ENCODE results near the gene EFCAB5.
"Not testable (repeated sequence)": the region's sequence is repeated elsewhere in the genome, so short reads cannot be mapped to it uniquely, and the experiment has no call there.

The EFCAB5 gene

GRCh38 chr17:29936724-29937123 is 4.7 kb upstream of the EFCAB5 start:
- no peak for DNase-seq

DNA sequence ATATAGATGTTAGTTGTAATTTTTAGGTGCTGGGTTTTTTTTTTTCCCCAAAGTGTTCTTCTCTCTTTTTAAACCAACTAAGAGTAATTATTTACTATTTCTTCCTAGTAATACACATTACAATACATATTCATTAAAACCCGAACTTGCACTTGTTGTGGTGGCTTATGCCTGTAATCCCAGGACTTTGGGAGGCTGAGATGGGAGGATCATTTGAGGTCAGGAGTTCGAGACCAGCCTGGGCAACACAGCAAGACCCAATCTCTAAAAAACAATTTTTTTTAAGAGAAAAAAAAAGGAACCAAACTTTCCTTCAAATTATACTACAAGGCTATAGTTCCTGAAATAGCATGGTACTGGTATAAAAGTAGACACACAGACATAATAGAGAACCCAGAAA is 3.8 kb downstream of the EFCAB5 start:
- no peak for DNase-seq

GRCh38 chr17:29948448-29949215 is 7.2 kb downstream of the EFCAB5 start:
- no peak for DNase-seq

DNA sequence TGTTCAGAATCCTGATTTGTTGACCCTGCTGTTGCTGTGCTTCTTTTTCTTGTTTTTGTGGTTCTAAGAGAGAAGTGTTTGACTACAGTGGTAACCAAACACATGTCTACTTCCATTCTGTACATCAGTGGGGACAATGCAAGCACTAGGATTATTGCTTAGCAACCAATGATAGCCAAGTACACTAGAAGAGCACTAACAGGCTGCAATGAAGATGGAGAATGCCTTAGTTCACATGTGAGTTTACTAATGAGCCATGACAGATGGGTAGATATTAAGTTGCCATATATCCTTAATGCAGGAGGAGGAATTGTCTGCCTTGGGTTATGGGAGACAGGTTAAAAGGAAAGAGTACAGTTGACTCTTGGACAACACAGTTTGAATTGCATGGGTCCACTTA is 8.3 kb downstream of the EFCAB5 start:
- DNase-seq = no peak

DNA sequence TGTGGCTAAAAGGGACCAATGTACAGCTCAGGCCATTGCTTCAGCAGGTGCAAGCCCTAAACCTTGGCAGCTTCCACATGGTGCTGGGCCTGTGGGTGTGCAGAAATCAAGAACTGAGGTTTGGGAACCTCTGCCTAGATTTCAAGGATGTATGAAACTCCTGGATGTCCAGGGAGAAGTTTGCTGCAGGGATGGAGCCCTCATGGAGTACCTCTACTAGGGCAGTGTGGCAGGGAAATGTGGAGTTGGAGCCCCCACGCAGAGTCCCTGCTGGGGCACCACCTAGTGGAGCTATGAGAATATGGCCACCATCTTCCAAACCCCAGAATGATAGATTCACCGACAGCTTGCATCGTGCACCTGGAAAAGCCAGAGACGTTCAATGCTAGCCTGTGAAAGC is 13.0 kb downstream of the EFCAB5 start:
- DNase-seq = no peak

GRCh38 chr17:29956225-29956624 is 14.8 kb downstream of the EFCAB5 start:
- no peak for DNase-seq

- DNase-seq = not testable (repeated sequence)
Observed at GRCh38 chr17:29957488-29957887, 16.1 kb downstream of the EFCAB5 start.

- no peak for DNase-seq
Observed at GRCh38 chr17:29958947-29959657, 17.7 kb downstream of the EFCAB5 start.

DNA sequence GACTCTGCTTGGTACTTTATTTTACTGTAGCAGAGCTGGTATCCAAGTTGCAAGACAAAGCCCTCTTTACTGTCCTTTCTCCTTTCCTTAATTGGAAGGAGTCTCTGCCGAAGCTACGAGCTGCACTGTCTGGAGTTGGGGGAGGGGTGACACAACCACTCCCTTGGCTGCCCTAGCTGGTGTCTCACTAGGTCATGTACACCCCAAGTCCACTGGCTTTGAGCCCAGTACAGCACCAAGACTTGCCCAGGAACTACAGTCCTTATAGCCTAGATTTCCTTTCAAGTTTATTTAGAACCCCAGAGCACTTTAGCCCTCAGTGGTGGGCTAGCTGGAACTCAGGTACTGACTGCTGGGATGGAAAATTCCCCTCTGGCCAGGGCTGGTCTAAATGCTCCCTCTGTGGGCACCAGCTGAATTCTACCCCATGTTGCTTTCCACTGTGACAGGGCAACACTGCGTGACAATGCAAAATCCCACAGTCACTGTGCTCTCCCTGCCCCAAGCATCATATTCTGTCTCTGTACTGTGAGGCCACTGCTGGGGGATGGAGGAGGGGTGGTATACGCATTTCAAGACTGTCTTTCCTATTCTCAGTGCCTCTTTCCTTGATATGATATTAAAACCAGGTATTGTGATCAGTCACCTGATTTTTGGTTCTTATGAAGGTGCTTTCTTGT is 18.4 kb downstream of the EFCAB5 start:
- no peak for DNase-seq

- DNase-seq = no peak
Observed at GRCh38 chr17:29962656-29963055, 21.2 kb downstream of the EFCAB5 start.

DNA sequence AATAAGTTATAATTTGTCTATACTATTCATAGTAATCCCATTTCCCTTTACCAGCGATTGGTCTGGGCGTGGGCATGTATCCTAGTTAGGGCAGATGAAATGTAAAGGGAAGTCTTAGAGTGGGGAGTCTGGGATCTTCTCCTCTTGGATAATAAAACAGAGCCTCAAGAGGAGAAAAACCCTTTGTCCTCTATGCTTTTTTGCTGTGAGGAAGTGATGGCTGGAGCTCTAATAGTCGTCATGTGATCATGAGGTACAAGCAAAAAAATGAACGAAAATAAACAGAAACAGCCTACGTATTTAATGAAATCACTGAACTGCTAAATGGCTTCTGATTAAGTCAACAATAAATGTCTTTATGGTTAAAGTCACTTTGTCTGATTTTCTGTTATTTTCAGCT is 26.8 kb downstream of the EFCAB5 start:
- DNase-seq = no peak

DNA sequence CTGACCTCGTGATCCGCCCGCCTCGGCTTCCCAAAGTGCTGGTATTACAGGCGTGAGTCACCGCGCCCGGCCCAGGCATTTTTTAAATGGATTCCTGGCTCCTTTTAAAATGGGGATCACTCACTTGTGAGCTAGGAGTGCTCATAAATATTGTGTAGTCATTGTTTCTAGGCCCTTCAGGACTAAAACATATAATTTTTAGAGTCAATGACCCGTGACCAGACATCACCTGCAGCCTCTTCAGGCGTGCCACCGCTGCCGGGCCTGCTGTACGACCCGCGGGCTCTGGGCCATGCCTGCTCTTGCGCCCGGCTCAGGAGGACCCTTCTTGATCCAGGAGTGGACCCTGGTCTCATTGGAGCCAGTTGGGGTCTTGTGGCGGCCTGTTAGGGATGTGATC is 30.8 kb downstream of the EFCAB5 start:
- DNase-seq = no peak

GRCh38 chr17:29973005-29973404 is 31.6 kb downstream of the EFCAB5 start:
- no peak for DNase-seq

GRCh38 chr17:29977836-29978235 is 36.4 kb downstream of the EFCAB5 start:
- no peak for DNase-seq

GRCh38 chr17:29980261-29980660 is 38.8 kb downstream of the EFCAB5 start:
- DNase-seq = no peak

DNA sequence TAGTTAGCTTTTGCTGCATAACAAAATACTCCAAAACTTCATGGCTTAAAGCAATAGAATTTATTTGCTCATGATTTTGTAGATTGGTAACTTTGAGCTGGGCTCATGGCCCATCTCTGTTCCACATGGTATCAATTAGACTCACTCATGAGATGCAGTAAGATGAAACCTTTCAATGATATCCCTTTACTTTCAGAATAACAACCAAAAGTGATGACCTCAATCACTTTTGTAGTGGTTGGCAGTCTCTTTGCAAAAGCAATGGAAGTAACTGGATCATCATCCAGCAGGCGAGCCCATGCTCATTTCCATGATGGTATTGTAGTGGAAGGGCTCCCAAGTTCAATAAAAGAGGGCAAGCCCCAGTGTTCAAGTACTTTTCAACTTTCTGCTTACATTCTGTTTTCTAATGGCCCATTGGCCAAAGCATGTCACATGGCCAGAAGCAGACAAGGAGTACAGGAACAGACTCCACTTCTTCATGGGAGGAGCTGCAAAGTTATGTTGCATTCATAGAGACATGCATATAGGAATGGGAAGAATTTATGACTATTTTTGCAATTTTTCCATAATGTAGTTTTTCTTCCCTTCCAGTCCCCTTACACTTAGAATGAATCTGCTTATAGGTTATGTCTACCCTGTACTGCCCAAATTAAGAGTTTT is 41.7 kb downstream of the EFCAB5 start:
- no peak for DNase-seq

GRCh38 chr17:29996458-29996857 is 55.0 kb downstream of the EFCAB5 start:
- DNase-seq = no peak

DNA sequence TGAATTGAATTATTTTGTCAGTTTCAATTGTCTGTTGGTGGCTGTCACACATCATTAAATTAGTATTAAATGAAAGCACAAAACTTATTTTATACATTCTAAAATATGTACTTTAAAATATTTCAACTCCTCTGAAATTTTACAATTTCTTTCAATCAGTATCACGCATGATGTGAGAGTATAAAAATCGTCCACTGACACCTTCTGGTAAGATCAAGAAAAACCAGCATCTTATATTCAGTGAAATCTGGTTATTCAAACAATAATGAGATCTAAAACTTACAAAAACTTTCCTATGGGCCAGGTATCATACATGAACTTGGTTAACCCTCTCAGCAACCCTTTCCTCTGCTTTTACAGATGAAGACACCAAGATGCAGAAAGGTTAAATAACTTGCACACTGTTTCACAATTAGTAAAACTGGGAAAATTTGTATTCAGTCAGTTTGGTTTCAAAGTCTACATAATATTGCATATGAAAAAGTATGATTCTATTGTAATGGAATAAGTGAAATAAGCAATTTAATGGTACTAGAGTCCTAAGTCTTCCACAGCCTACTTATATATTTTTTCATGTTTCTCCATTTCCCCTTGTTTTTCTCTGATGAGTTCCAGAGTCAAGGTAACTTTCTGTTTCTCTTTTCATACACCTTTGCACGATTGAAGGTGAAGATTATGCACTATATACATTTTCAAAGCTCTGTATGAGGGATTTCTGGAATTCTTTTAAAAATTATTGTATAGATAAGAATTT is 58.7 kb downstream of the EFCAB5 start:
- no peak for DNase-seq

DNA sequence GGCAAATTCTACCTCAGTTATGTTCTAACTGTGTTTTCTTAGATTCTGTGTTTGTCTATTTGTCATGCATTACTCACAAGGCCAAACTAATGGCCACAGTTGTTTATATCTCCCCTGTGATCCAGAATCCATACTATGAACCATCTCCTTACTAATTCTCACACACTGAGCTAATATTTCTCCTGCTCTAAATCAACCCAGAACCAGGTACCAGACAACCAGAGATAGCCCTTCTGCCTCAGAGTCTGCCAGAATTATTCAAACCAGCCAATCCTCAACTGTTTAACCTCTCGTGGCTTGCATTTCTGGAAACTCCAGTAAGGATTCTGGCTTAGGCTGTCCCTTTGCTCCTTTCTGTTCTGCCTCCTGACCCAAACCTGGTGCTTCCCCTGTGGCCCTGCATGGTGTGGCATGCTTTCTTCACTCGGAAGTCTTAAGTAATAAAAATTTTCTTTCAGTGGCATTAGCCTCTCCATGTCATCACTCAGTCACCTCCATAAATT is 59.4 kb downstream of the EFCAB5 start:
- no peak for DNase-seq

- no peak for DNase-seq
Observed at GRCh38 chr17:30002088-30002487, 60.7 kb downstream of the EFCAB5 start.

- DNase-seq = no peak
Observed at GRCh38 chr17:30005709-30006320, 64.4 kb downstream of the EFCAB5 start.

DNA sequence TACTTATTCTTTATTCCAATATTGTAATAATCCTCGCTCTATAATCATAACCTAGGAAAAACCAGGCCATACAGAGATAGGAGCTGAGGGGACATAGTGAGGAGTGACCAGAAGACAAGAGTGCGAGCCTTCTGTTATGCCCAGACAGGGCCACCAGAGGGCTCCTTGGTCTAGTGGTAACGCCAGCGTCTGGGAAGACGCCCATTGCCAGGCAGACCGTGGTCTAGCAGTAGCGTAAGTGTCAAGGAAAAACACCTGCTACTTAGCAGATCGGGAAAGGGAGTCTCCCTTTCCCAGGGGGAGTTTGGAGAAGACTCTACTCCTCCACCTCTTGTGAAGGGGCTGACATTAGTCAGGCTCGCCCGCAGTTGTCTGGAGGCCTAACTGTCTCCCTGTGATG is 70.5 kb downstream of the EFCAB5 start:
- DNase-seq = not testable (repeated sequence)

Data from activated CD4-positive, alpha-beta T cell treated with anti-CD3 and anti-CD28 coated beads, Interleukin-2, Interleukin-6, amounts not matched to agents 100 ng/mL and 50 ng/mL, durations not matched to agents 16 hours and 8 hours (primary cell).